HG03103 (cell line): Measurements from ENCODE around the gene IFIT2.

Experiments used
- ATAC-seq: cut with Tn5 transposase; IDR thresholded peaks from one replicate; pipeline ENCODE4 v1.9.1; 2021; ENCODE audit warnings: low read depth; ENCODE audit not compliant: unreplicated experiment

Gene IFIT2

GRCh38 chr10:89335226-89335625, 33.4 kb downstream of the IFIT2 start:
- ATAC-seq: no peak

GRCh38 chr10:89336241-89336640, 34.4 kb downstream of the IFIT2 start:
- no peak for ATAC-seq

- no peak for ATAC-seq
Observed at GRCh38 chr10:89337484-89337883, 35.6 kb downstream of the IFIT2 start.

- ATAC-seq: no peak
Observed at GRCh38 chr10:89338713-89339112, 36.9 kb downstream of the IFIT2 start.

DNA sequence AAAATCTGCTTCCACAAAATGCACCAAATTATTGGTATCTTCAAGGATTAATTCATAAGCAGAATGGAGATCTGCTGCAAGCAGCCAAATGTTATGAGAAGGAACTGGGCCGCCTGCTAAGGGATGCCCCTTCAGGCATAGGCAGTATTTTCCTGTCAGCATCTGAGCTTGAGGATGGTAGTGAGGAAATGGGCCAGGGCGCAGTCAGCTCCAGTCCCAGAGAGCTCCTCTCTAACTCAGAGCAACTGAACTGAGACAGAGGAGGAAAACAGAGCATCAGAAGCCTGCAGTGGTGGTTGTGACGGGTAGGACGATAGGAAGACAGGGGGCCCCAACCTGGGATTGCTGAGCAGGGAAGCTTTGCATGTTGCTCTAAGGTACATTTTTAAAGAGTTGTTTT, 38.0 kb downstream of the IFIT2 start:
- ATAC-seq: no peak

DNA sequence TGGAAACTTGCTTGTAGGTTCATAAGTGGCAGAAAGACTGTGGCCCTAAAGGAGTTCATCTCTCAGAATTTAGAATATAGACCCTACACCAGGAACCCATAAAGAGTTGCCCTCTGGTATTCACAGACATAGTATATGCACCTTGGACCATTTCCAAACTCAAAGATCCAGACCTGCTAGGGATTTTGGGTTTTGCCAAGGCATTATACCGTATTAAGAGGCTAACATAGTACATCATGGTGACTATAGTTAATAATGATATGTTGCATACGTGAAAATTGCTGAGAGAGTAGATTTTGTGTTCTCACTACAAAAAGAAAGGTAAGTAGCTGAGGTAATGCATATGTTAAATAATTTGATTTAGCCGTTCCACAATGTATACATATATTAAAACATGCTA, 39.8 kb downstream of the IFIT2 start:
- ATAC-seq: no peak

DNA sequence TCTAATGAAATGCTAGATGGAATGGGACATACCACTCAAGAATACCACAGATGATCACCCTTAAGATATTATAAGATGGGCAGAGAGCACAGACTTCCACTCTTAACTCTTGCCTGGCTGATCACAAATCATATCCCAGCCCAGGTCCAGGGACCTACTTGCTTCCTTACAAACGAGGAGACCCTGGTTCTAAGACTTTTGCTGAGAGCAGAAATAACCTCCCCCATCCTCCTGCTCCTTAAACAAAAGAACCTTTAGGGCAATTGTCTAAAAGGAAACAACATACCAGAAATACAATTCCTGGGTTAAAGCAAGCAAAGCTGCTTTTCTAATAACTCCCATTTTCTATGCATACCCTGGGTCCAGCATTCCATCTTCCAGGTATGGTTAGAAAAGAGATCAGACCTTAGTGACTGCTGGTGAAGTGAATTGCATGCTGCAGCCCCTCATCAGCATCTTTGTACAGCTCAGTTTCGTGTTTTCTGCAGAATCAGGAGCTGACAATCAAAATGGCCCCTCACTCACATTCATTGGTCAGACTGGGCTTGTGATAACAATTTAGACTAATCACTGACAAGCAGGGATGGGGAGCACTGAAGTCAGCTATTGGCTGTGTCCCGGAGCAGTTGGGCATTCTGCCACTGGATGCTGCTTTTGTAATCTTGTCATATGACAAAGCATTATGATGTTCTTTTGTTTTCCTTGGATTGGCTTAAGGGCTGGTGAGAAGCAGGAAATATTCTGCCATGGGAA, 40.5 kb downstream of the IFIT2 start:
- ATAC-seq: no peak

DNA sequence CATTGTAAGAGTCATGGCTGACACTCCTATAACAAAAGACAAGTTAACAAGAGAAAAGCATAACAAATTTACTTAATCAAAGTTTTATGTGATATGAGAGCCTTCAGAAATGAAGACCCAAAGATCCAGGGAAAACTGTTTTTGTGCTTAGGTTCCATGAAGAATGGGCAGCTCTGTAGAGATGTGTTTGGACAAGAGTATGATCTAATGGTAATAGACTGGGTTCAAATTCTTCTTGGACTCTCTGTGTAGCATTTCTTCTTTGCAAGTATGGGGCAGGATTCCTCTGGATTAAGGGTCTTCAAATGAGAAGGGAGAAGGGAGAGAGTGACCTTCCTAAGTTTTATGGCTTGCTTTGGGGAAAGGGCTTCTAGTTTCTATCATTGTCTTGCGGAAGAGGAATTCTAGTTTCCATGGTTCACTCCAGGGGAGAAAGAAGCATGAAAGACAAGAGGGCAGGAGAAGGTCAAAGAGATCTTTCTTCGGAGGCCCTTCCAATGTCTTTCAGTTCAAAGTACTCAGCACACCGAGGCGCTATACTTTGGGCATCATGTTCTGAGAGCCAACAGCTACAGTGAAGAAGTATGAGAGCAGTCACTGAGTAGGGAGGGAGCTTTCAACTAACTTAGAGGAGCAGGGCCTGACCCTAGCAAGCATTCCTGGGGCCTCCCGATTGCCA, 41.4 kb downstream of the IFIT2 start:
- ATAC-seq: no peak

- no peak for ATAC-seq
Observed at GRCh38 chr10:89344156-89344555, 42.3 kb downstream of the IFIT2 start.

- ATAC-seq: no peak
Observed at GRCh38 chr10:89345367-89346000, 43.6 kb downstream of the IFIT2 start.

GRCh38 chr10:89346405-89347254, 44.8 kb downstream of the IFIT2 start:
- ATAC-seq: no peak

DNA sequence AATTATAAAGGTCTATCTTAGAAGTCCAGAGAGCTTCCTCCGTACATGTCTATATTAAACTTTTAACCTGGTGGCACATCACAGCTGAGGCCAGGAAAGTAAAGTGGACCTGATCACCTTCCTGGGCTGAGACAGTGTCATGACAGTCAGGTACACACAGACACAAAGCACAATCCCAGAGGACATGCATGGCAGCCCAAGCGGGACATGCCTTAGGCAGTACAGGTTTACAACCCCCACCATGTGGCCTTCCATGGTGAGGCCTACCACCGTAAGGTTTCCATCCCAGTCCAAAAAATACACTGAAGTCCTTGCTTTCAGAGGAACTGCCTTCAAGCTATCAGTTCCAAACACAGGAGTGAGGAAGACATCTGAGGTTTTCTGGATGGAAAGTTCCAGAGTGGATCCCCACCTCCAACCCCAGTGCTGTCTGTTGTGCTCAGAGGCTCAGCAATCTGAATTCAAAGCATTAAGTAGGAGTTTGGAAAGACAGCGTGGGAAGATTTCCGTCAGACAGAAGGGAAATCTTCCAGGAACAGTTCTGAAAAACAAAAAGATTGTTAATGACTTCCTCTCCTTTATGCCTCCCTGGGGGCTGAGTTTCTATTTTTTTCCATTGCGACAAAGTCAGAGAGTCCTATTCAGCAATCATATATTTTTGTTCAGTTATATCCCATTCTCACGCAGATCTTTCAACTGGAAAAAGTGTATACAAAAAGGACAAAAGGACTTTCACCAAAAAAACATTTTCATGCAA, 46.0 kb downstream of the IFIT2 start:
- ATAC-seq: no peak

GRCh38 chr10:89348481-89348880, 46.6 kb downstream of the IFIT2 start:
- no peak for ATAC-seq

GRCh38 chr10:89348975-89349374, 47.1 kb downstream of the IFIT2 start:
- no peak for ATAC-seq

DNA sequence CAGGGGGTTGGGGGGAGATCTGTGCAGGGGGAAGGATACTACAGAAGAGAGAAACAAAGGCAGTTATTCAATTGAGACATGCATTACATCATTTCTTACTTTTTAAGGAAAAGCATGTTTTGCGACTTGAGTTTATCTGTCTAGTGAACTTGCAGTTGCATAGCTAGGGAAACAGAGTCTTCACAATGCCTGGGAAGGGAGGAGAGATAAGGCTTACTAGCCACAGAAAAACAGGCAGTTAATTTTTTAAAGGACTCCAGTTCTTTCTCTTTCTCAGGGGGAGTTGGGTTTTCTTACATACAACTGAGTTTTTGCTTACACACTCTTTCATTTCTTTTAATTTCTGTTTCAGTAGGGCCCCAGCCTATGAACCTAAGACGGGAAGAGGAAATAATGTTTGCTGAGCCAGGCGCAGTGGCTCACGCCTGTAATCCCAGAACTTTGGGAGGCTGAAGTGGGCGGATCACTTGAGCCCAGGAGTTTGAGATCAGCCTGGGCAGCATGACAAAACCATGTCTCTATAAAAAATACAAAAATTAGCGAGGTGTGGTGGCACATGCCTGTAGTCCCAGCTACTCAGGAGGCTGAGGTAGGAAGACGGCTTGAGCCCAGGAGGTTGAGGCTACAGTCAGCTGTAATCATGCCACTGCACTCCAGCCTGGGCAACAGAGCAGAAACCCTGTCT, 48.9 kb downstream of the IFIT2 start:
- peak; percentile 31 for ATAC-seq

DNA sequence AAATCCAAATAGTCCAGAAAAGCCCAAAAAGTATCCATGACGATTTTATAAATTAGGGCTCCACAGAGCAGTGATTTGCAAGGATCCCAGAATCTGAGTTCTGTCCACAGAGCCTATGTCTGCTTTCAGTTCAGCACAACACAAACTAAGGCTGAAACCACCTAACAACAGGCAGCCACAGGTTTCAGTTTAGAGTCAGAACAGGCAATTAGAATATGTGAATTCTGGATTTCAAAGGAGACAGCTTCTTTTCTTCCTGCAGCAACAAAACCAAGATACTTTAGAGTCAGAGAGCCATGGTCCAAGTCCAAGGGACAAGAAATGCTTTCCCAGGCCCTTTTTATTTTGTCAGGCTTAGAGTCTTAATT, 49.5 kb downstream of the IFIT2 start:
- ATAC-seq: peak; percentile 83

GRCh38 chr10:89351780-89352597, 50.1 kb downstream of the IFIT2 start:
- ATAC-seq: no peak

- no peak for ATAC-seq
Observed at GRCh38 chr10:89352802-89353201, 51.0 kb downstream of the IFIT2 start.

DNA sequence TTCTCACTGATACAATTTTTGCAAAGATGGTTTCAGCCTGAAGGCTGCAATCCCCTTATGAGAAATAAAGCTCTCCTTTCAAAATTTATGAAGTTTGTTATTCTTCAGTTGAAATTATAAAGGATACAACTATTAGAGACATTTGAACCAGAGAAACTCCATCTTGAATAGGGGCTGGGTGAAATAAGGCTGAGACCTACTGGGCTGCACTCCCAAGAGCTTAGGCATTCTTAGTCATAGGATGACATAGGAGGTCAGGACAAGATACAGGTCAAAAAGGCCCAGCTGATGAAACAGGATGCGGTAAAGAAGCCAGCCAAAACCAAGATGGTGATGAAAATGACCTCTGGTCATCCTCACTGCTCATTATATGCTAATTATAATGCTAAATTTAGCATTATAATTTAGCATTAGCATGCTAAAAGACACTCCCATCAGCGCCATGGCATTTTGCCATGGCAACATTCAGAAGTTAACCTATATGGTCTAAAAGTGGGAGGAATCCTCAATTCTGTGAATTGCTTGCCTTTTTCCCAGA, 53.6 kb downstream of the IFIT2 start:
- ATAC-seq: no peak
